NCI-H1694 treated with DMSO at 0.1 percent for 48 hours (cell line): ENCODE data around the gene STX10.
"Not testable (repeated sequence)": the region's sequence is repeated elsewhere in the genome, so short reads cannot be mapped to it uniquely, and the experiment has no call there.

Experiments
- DNase-seq: peaks from one replicate; lab custom pipeline; 2025; lab: John Stamatoyannopoulos, UW

The STX10 gene

GRCh38 chr19:13164343-13165161, 14.4 kb upstream of the STX10 start:
- no peak for DNase-seq

DNA sequence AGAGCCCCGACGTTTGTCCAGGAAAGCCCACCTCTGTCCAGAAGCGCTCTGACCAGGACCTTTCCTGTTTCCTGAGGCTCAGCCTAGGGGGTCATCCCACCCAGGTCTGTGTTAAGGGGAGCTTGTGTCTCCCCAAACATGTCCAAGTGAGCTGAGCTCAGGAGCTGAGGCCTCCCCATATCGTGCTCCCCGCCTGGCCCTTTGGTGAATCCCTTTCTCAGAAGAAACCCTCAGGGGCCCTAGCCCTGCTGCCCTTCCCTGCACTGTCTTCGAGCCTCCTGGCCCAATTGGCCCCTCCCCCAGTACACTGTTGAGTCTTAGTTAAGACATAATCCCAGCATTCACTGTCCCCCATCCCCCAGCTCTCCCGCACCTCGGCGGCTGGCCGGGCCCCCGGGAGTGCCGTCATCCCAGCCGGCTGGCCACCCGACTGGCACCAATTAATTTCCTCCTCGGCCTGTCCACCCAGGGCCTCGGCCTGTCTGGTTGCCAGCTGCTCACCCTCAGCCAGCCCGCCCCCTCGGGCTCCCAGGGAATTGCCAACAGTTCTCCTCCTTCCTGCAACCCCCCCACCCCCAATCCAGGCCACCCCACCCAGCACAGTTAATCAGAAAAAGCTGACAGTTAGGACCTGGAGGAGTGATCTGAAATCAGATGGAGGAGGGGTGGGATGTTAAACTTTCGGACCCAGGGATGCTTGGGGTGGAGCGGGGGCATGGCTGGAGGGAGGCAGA, 13.6 kb upstream of the STX10 start:
- DNase-seq: no peak

GRCh38 chr19:13162724-13163608, 12.8 kb upstream of the STX10 start:
- DNase-seq: peak; percentile 66

GRCh38 chr19:13160557-13160956, 10.4 kb upstream of the STX10 start:
- no peak for DNase-seq

DNA sequence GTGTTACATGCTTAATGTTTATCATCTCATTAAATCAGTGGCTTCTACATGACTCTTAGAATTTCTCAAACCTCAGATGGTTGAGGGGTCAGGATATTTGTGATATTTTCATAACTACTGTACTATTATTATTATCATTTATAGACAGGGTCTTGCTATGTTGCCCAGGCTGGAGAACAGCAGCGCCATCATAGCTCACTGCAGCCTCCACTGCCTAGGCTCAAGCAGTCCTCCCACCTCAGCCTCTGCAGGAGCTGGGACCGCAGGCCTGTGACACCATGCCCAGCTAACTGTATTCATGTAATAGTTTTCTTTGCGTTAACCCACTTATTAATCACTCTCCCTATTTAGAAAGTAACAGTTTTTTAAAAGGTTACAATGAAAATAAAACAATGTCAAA, 9.5 kb upstream of the STX10 start:
- no peak for DNase-seq

GRCh38 chr19:13155472-13156359, 5.5 kb upstream of the STX10 start:
- DNase-seq: no peak

GRCh38 chr19:13154911-13155471, 4.8 kb upstream of the STX10 start:
- no peak for DNase-seq

DNA sequence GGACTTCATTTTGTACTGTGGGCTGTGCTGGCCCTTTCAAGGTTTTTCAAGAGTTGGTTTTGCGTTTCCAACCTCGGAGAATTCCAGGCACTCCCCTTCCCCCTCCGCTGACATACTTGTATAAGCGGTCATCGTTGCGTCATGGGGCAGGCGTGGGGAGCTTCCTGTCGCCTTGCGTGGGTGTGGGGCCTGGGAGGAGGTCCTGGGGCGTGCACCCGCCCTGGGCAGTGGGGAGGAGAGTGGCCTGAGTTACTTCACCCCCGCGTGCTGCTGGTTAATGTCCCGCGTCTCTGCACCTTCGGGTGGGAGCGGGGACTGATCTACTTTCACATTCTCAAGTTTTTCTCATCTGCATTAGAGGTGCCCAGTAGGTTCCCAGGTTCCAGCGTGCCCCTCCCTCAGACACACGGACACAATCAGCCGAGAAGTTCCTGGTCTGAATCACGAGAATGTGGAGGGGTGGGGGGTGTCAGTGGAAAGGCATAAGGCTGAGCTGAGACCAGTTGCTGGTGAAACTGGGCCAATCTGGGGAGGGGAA, 4.1 kb upstream of the STX10 start:
- no peak for DNase-seq

DNA sequence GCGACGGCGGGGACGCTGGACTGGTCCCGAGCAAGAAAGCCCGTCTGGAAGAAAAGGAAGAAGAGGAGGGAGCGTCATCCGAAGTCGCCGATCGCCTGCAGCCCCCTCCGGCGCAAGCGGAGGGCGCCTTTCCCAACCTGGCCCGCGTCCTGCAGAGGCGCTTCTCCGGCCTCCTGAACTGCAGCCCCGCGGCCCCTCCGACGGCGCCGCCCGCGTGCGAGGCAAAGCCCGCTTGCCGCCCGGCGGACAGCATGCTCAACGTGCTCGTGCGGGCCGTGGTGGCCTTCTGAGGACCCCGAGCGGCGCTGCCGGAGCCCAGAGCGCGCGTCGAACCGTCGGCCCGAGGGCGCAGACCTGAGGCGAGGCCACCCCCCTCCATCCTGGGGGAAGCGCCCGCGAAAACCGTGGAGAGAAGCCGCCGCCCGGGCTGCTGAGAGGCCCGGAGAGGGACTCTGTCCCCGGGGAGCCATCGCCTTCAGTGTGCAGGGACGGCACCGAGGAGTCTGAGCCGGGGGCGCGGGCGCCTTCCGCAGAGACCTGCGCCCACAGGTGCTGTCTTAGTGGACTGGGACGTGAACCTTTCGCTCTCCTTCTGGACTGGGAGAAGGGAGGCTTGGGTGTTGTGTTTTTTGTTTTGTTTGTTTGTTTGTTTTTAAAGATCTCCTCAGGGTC, 3.5 kb upstream of the STX10 start:
- no peak for DNase-seq

DNA sequence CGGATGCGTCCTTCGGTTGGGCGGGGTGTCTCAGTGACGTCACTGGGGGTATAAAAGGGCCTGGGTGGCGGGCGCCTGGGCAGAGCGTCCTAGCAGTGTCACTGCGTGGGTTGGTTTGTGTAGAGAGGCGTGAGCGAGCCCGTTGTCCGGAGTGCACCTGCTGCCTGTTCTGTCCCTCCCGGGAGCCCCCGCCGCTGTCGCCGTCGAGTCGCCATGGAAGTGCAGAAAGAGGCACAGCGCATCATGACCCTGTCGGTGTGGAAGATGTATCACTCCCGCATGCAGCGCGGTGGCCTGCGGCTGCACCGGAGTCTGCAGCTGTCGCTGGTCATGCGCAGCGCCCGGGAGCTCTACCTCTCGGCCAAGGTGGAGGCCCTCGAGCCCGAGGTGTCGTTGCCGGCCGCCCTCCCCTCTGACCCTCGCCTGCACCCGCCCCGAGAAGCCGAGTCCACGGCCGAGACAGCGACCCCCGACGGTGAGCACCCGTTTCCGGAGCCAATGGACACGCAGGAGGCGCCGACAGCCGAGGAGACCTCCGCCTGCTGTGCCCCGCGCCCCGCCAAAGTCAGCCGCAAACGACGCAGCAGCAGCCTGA, 2.9 kb upstream of the STX10 start:
- no peak for DNase-seq

GRCh38 chr19:13152356-13152973, 2.3 kb upstream of the STX10 start:
- peak; percentile 77 for DNase-seq

- DNase-seq: peak; percentile 91
These were observed 1.6 kb upstream of the STX10 start for GRCh38 chr19:13151605-13152355.

DNA sequence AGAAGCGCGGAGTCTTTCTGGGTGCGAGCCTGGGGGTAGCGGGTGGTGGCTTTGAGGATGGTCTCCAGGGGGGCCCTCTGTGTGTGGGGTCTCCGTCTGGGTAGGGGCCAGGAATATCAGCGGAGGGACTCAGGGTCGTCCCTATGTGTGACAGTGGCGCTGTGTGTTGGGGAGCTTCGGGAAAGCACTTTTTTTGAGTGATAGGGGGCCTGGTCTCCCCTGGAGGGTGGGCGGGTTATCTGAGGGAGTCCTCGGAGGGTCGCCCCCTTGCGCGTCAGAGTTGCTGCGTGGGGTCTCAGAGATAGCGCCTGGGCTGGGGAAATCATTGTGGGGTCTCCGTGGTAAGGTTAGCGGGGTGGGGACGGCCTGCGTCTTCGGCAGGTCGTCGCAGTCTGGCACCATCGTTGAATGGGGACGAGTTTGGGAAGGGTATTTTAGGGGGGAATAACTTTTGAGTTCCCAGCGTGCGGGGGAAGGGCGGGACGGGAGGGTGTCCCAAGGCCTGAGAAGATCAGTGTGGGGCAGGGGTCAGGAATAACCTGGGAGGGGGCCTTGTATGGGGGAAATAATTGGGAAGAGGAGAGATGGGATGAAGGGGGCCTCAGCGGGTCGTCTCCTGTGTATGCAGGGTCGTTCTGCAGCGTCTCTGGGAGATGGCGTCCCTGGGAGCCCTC, 893 bp upstream of the STX10 start:
- DNase-seq: no peak

DNA sequence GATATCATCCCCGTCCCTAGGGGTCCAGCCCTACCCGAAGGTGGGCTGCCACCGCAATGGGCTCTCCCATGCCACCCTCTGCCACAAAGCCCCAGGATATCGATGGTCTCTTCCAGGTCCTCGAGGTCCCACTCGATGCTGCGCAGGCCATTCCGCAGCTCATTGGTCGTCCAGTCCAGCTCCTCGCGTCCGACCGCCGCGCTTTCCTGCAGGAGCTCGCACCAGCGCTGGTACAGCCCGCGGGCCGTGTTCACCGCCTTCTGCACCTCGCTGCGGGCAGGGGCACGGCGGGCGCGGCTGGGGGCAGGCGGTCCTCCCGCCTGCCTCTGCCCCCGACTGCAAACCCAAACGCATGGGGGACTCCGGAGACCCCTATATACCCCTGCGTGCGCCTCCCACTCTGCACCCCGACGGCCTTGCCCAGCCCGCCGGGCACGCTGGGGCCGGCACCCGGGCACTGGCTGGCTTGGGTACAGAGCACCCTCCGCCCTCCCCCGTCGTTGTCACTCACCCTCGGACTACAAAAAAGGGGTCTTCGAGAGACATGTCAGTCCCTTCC, 468 bp downstream of the STX10 start:
- no peak for DNase-seq

GRCh38 chr19:13149173-13149627, 975 bp downstream of the STX10 start:
- not testable (repeated sequence) for DNase-seq

DNA sequence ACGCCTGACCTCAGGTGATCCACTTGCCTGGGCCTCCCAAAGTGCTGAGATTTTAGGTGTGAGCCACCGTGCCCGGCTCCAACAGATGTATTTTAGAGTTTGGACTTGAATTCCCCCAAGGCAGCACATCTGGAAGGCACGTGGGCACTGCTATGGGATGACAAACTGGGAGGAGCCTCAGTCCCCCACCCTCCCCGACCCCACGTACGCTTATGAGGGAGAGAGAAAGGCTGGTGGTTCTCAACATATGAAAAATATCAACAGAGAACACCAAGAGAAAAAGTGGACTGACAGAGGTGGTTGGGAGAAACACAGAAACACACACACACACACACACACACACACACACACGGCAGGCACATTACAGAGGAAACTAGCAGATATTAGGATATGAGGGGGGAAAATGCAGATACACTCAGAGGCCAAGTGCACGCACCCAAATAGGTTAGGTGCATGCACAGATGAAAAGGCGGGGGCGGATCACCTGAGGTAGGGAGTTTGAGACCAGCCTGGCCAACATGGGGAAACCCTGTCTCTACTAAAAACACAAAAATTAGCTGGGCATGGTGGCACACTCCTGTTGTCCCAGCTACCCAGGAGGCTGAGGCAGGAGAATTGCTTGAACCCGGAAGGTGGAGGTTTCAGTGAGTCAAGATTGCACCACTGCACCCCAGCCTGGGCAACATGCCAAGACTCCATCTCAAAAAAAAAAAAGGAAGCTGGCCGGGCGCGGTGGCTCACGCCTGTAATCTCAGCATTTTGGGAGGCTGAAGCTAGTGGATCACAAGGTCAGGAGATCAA, 3.2 kb downstream of the STX10 start:
- DNase-seq: no peak
